Measurements from ENCODE around the gene NFATC2. TPM values are rescaled to one million over a fixed set of nuclear protein-coding genes. Genes with fewer than 3 reads are reported as not detected.

Gene NFATC2
- total and polyA plus RNA-seq, 12 donors = 0.43 to 5.7 (median 3.3) TPM

DNA sequence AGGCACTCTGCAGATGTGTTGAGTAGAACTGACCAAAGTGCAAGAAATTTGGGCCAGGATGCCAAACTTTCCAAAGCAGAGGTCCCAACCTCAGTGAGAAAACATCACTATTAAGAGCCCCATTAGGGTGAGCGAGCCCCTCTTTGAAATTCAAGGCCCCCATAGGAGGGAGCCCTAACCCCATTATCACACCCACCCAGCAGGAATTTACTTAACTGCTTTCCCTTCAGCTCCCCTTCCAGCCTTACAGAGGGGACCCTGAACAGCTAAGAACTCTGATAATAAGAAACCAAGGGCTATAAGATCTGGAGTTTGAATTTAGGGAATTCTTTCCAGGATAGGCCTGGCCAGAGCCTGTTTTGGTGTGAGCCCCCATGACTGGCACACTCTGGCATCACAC lies 130.6 kb downstream of the NFATC2 start:
- peaks cover 3 to 28% (median 17%) of the 10 kb centered on the region in 9 donors for H3K4me1 ChIP-seq
- ATAC-seq (peak in 1 of 8 donors; percentile 9), DNase-seq (no peak)
- peaks cover 0 to 10% (median 0%) of the 10 kb centered on the region in 9 donors for H3K36me3 ChIP-seq
- WGBS, 2 donors = 96 to 97% methylated on average over 1 of the region's 1 CpG
- no peaks in the 10 kb centered on the region for H3K9me3 ChIP-seq
- H3K27ac ChIP-seq = peak overlapping the region in 4 of 10 donors; percentile 6 to 56 (median 24)
- no peaks in the 10 kb centered on the region for H3K27me3 ChIP-seq
- no peak overlapping the region for H3K4me3 ChIP-seq
- TF ChIP-seq, protein P1, sequence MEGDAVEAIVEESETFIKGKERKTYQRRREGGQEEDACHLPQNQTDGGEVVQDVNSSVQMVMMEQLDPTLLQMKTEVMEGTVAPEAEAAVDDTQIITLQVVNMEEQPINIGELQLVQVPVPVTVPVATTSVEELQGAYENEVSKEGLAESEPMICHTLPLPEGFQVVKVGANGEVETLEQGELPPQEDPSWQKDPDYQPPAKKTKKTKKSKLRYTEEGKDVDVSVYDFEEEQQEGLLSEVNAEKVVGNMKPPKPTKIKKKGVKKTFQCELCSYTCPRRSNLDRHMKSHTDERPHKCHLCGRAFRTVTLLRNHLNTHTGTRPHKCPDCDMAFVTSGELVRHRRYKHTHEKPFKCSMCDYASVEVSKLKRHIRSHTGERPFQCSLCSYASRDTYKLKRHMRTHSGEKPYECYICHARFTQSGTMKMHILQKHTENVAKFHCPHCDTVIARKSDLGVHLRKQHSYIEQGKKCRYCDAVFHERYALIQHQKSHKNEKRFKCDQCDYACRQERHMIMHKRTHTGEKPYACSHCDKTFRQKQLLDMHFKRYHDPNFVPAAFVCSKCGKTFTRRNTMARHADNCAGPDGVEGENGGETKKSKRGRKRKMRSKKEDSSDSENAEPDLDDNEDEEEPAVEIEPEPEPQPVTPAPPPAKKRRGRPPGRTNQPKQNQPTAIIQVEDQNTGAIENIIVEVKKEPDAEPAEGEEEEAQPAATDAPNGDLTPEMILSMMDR (IDR thresholded peaks at IDR 0.05) = no peak
- intact Hi-C loops (cut with DNase I) = no loop called here

DNA sequence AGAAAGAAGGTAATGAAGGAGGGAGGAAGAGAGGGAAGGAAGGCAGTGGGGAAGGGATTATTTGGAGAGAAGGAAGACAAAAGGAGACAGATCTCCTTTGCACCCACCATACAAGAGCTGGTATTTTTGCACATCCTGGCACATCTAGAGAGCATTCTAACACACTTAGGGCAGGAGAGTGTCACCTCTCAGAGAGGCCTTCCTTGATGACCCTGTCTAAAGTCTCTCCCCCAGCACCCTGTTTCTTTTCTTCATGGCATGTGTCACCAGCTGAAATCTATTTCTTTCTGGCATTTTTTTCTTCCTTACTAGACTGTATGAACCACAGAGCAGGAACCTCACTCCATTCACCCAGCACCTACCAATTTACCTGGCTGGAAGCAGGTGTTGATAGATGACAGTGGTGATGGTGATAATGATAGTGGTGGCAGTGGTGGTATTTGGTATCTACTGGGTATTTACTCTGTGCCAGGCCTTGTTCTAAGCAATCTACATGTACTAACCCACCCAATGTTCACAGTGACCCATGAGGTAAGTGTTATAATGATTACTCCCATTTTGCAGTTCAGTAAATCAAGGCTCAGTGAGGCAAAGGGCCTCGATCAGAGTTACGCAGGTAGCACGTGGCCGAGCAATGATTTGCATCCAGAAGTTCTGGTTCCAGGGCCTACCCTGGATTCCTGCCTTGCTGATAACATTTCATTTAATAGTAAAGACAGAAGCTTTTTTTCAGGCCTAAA lies 131.8 kb downstream of the NFATC2 start:
- no peaks in the 10 kb centered on the region for H3K27me3 ChIP-seq
- WGBS, 2 donors = 95 to 97% methylated on average over 4 of the region's 4 CpGs
- H3K9me3 ChIP-seq = no peaks in the 10 kb centered on the region
- peaks cover 3 to 19% (median 13%) of the 10 kb centered on the region in 9 donors for H3K4me1 ChIP-seq
- TF ChIP-seq, protein P1 (IDR thresholded peaks at IDR 0.05) = no peak
- peak overlapping the region in 1 of 10 donors; percentile 57 for H3K27ac ChIP-seq
- intact Hi-C loops (cut with DNase I) = no loop called here
- H3K4me3 ChIP-seq = no peak overlapping the region
- no peak for ATAC-seq
- H3K36me3 ChIP-seq = peaks cover 0 to 10% (median 0%) of the 10 kb centered on the region in 9 donors
- DNase-seq = no peak

- Histone ChIP-seq H3K27me3 (no peaks in the 10 kb centered on the region), H3K27ac (peak overlapping the region in 1 of 10 donors; percentile 17), H3K4me3 (no peak overlapping the region), H3K4me1 (peaks cover 3 to 19% (median 13%) of the 10 kb centered on the region in 9 donors), H3K36me3 (peaks cover 0 to 11% (median 0%) of the 10 kb centered on the region in 9 donors), H3K9me3 (no peaks in the 10 kb centered on the region)
- no peak for DNase-seq
- TF ChIP-seq, protein P1 (IDR thresholded peaks at IDR 0.05) = no peak
- WGBS, 2 donors = 77 to 80% methylated on average over 10 of the region's 10 CpGs
- intact Hi-C loops (cut with DNase I) = no loop called here
- no peak for ATAC-seq
Measured at GRCh38 chr20:51409192-51409880, 133.2 kb downstream of the NFATC2 start.

DNA sequence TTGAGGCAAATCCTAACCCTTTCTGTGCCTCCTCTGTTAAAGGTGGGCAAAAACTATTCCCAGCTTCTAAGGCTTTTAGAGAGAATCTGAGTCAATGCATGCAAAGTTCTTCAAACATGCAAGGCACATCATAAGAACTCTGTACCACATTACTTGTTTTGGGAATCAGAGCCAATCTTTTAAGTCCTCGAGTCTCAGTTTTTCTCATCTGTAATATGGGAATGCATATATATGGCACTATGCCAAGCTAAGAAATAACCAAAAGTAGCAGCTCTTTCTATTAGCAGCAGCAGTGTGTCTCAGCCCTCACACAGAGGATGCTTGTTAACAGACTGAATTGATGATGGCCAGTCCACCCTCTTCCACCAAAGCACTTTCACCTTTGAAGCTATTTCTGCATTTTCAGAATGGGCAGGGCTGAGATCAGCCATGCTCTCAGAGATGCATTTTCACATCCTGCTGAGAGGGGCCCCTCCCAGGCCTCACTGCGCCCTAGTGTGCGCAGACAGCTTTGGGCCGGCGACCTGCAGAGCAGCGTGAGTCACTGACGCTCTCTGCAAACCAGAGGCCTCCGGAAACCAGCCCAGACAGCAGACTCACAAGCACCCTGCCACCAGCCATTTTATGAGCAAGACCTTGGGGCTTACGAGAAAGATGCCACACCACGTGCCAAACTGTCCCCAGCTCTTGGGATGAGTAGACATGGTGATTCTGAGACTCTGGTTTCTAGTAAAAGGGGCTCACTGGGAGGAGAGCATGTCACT lies 138.0 kb downstream of the NFATC2 start:
- 91% methylated on average over 10 of the region's 10 CpGs for WGBS, 2 donors
- Histone ChIP-seq H3K27me3 (no peaks in the 10 kb centered on the region), H3K4me1 (peaks cover 0 to 40% (median under 1%) of the 10 kb centered on the region in 9 donors), H3K9me3 (no peaks in the 10 kb centered on the region), H3K27ac (peak overlapping the region in 1 of 10 donors; percentile 78), H3K36me3 (peaks cover 0 to 16% (median 0%) of the 10 kb centered on the region in 9 donors), H3K4me3 (no peak overlapping the region)
- ATAC-seq (peak in 4 of 8 donors; percentile 25 to 54 (median 40)), DNase-seq (no peak)
- intact Hi-C loops (cut with DNase I) = no loop called here
- TF ChIP-seq, protein P1 (IDR thresholded peaks at IDR 0.05) = no peak

Measured in heart right ventricle (tissue), 16 donors.